SK-N-SH (cell line): ENCODE measurements around the gene TMEM182. TPM values are rescaled to one million over a fixed set of nuclear protein-coding genes. Genes with fewer than 3 reads are reported as not detected.

Source experiments
- CTCF ChIA-PET: fragments of 300-600, 350-600 bp; formaldehyde crosslinking; extraction: SDS; loops from one replicate; lab custom pipeline; 2021; lab: Yijun Ruan, JAX
- POLR2A ChIA-PET: fragments of 350-600 bp; sonication (Branson Sonifier 250); formaldehyde crosslinking; extraction: SDS; loops from one replicate; lab custom pipeline; 2020; ENCODE audit warnings: antibody characterized with exemption, inconsistent platforms; lab: Yijun Ruan, JAX
- DNase-seq: peaks from one replicate; pipeline ENCODE4 v3.0.0; 2012
- H2AFZ ChIP-seq: fragments of 200-600 bp; sonication (generic); 2 replicates; pipeline ENCODE4 v1.8.1; 2016; ENCODE audit warnings: antibody characterized with exemption, mild to moderate bottlenecking, low read depth
- H3F3A ChIP-seq: fragments of 200-600 bp; sonication (generic); replicated peaks from 2 replicates; pipeline ENCODE3; 2016; ENCODE audit warnings: antibody characterized with exemption, mild to moderate bottlenecking; ENCODE audit not compliant: insufficient read depth
- H3K27ac ChIP-seq, 2 experiments: fragments of 200-500 bp in 1 of 2; fragments of 200-600 bp in 1 of 2; sonication (Bioruptor generic) in 1 of 2; sonication (generic), shearing (Covaris generic) in 1 of 2; 2 replicates each; pipeline versions ENCODE4 v1.5.1 to v1.6.1; 2014 to 2016; ENCODE audit warnings: low read depth in 2 of 2, inconsistent platforms in 1 of 2, low read length in 1 of 2, mild to moderate bottlenecking in 1 of 2, mixed read lengths in 1 of 2
- H3K27me3 ChIP-seq: fragments of 200-600 bp; sonication (generic), shearing (Covaris generic); 2 replicates; pipeline ENCODE4 v1.6.1; 2016; ENCODE audit warnings: mixed run types; ENCODE audit not compliant: insufficient read depth
- H3K36me3 ChIP-seq, 2 experiments: fragments of 200-500 bp in 1 of 2; fragments of 200-600 bp in 1 of 2; sonication (Bioruptor generic) in 1 of 2; sonication (generic) in 1 of 2; replicated peaks in 1 of 2; 2 replicates each; pipeline versions ENCODE3 to v1.5.1; 2014 to 2016; ENCODE audit warnings: low read length in 1 of 2, mild to moderate bottlenecking in 1 of 2; ENCODE audit not compliant: insufficient read depth in 2 of 2, control insufficient read depth in 1 of 2
- H3K4me1 ChIP-seq, 2 experiments: fragments of 200-500 bp in 1 of 2; fragments of 200-600 bp in 1 of 2; sonication (Bioruptor generic) in 1 of 2; sonication (generic), shearing (Covaris generic) in 1 of 2; 2 replicates each; pipeline versions ENCODE4 v1.5.1 to v1.6.1; 2014 to 2016; ENCODE audit warnings: low read depth in 1 of 2, low read length in 1 of 2, mixed run types in 1 of 2; ENCODE audit not compliant: insufficient read depth in 2 of 2, control insufficient read depth in 1 of 2
- H3K4me2 ChIP-seq: fragments of 200-600 bp; sonication (generic), shearing (Covaris generic); 2 replicates; pipeline ENCODE4 v1.6.1; 2017; ENCODE audit warnings: mixed run types
- H3K4me3 ChIP-seq, 2 experiments: fragments of 200-500 bp in 1 of 2; fragments of 200-600 bp in 1 of 2; sonication (Bioruptor generic) in 1 of 2; sonication (generic), shearing (Covaris generic) in 1 of 2; 2 replicates each; pipeline versions ENCODE4 v1.5.1 to v1.8.1; 2014 to 2016; ENCODE audit warnings: low read depth in 2 of 2, inconsistent platforms in 1 of 2, low read length in 1 of 2, mild to moderate bottlenecking in 1 of 2, mixed read lengths in 1 of 2, moderate library complexity in 1 of 2
- H3K79me2 ChIP-seq: fragments of 200-600 bp; sonication (generic); 2 replicates; pipeline ENCODE4 v1.8.1; 2017; ENCODE audit warnings: mild to moderate bottlenecking; ENCODE audit not compliant: insufficient read depth
- H3K9ac ChIP-seq: fragments of 200-600 bp; sonication (generic); 2 replicates; pipeline ENCODE4 v1.6.1; 2017; ENCODE audit warnings: mixed run types
- H3K9me2 ChIP-seq: fragments of 200-600 bp; sonication (generic); 2 replicates; pipeline ENCODE4 v1.6.1; 2017; ENCODE audit warnings: mixed run types
- H3K9me3 ChIP-seq: fragments of 200-600 bp; sonication (generic); 2 replicates; pipeline ENCODE4 v1.6.1; 2017; ENCODE audit warnings: mixed run types, mild to moderate bottlenecking, moderate library complexity
- H4K20me1 ChIP-seq: fragments of 200-600 bp; sonication (generic); 2 replicates; pipeline ENCODE4 v1.6.1; 2017; ENCODE audit warnings: mild to moderate bottlenecking, mixed run types; ENCODE audit not compliant: insufficient read depth
- EP300 ChIP-seq, 2 experiments: IDR thresholded peaks; 2 replicates each; pipeline versions ENCODE4 v1.4.0 to v1.6.1; 2012; ENCODE audit warnings: borderline replicate concordance in 1 of 2, low read depth in 1 of 2, low read length in 1 of 2
- FOSL2 ChIP-seq: IDR thresholded peaks from 2 replicates; pipeline ENCODE4 v1.4.0; 2012; ENCODE audit warnings: low read depth, mild to moderate bottlenecking, moderate library complexity, borderline replicate concordance
- FOXJ3 ChIP-seq: sonication (generic); formaldehyde crosslinking; IDR thresholded peaks from 2 replicates; pipeline ENCODE4 v1.5.1; 2020; ENCODE audit warnings: mild to moderate bottlenecking, missing genetic modification reagents
- FOXM1 ChIP-seq: IDR thresholded peaks from 2 replicates; pipeline ENCODE4 v1.4.0; 2012; ENCODE audit warnings: low read depth, mild to moderate bottlenecking
- GATA2 ChIP-seq: sonication (generic); formaldehyde crosslinking; IDR thresholded peaks from 2 replicates; pipeline ENCODE4 v1.5.0; 2020; ENCODE audit warnings: mild to moderate bottlenecking, missing genetic modification reagents
- JUND ChIP-seq: IDR thresholded peaks from 2 replicates; pipeline ENCODE4 v1.4.0; 2012
- MXI1 ChIP-seq: IDR thresholded peaks from 2 replicates; pipeline ENCODE4 v1.6.1; 2012; ENCODE audit warnings: mild to moderate bottlenecking, low read depth, low read length, improper control_type of control experiment
- NFIC ChIP-seq: IDR thresholded peaks from 2 replicates; pipeline ENCODE4 v1.4.0; 2012; ENCODE audit warnings: borderline replicate concordance
- POLR2AphosphoS5 ChIP-seq: IDR thresholded peaks from 2 replicates; pipeline ENCODE4 v1.6.1; 2012; ENCODE audit warnings: low read depth, low read length
- RFX5 ChIP-seq: IDR thresholded peaks from 2 replicates; pipeline ENCODE4 v1.6.1; 2012; ENCODE audit warnings: mild to moderate bottlenecking, improper control_type of control experiment, low read length
- SIN3A ChIP-seq: IDR thresholded peaks from 2 replicates; pipeline ENCODE4 v1.6.1; 2012; ENCODE audit warnings: low read depth, mild to moderate bottlenecking, low read length, moderate library complexity, borderline replicate concordance
- SMC3 ChIP-seq: IDR thresholded peaks from 2 replicates; pipeline ENCODE4 v1.6.1; 2012; ENCODE audit warnings: low read depth, low read length, improper control_type of control experiment
- TCF12 ChIP-seq: IDR thresholded peaks from 2 replicates; pipeline ENCODE4 v1.4.0; 2012
- TEAD4 ChIP-seq: IDR thresholded peaks from 2 replicates; pipeline ENCODE4 v1.4.0; 2012; ENCODE audit warnings: mild to moderate bottlenecking, borderline replicate concordance; ENCODE audit not compliant: insufficient read depth
- WGBS: methylation state at CpG from one replicate; pipeline ENCODE4 v1.1.6; 2017; ENCODE audit warnings: low lambda C conversion rate; 5-methylcytosine and 5-hydroxymethylcytosine counted together
- polyA plus RNA-seq, 3 experiments: library from polyadenylated mRNA; depleted of rRNA; stranded (reverse); fragments of >200 nt; gene quantifications; 2 replicates each; pipeline ENCODE4 v1.2.3, GENCODE V29; 2012
- TF ChIP-seq, protein P1 (sequence below): IDR thresholded peaks from 2 replicates; pipeline ENCODE4 v1.4.0; 2012; ENCODE audit warnings: low read depth, borderline replicate concordance
- TF ChIP-seq, protein P2 (sequence below): IDR thresholded peaks from 2 replicates; pipeline ENCODE4 v1.6.1; 2012; ENCODE audit warnings: mild to moderate bottlenecking, low read depth, low read length, moderate library complexity
- TF ChIP-seq, protein P3 (sequence below): IDR thresholded peaks from 2 replicates; pipeline ENCODE4 v1.4.0; 2012; ENCODE audit warnings: low read depth, borderline replicate concordance

TMEM182 gene
- polyA plus RNA-seq, 1 of the 3 experiments (the other 2 are of a cell fraction): 1.7 TPM

DNA sequence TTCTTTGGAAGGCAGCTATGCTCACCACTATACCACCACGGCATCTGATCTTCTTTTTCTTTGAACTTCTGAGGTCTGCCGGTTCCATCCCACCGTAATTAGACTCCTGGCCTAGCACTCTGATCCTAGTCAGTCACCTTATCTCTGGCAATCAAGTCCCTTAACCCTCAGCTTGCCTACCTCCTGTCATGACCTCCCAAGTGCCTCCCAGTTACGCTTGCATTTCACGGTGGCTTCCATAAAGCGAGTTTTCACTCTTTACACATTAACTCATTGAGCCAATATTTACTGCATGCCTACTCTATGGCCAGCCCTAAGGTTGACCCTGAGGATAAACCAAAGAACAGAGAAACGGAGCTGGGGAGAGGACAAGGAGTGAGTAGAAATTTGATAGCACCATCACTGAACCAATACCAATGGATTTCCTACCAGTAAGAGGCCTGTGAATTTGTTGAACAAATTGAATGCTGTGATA is 37.8 kb upstream of the TMEM182 start:
- Histone ChIP-seq H3K27me3 (no peaks in the 10 kb centered on the region), H3F3A (no peaks in the 10 kb centered on the region), H3K79me2 (no peaks in the 10 kb centered on the region; the same call in 1 of the 2 replicates), H3K4me3 (no peak overlapping the region), H4K20me1 (no peaks in the 10 kb centered on the region), H3K9me2 (no peaks in the 10 kb centered on the region), H3K9ac (no peak overlapping the region), H3K9me3 (no peaks in the 10 kb centered on the region), H3K4me1 (no peaks in the 10 kb centered on the region), H3K36me3 (peaks cover 9 to 40% of the 10 kb centered on the region in 2 experiments), H3K27ac (no peak overlapping the region), H3K4me2 (no peak overlapping the region), H2AFZ (no peak overlapping the region)
- CTCF ChIA-PET: no interaction called here
- POLR2A ChIA-PET: no interaction called here
- WGBS: 89% methylated on average over 7 of the region's 7 CpGs
- TF ChIP-seq SMC3: no peak
- TF ChIP-seq NFIC: no peak
- TF ChIP-seq EP300 (IDR thresholded peaks at IDR 0.05; ENCODE audit: borderline replicate concordance in 1 of 2, low read depth in 1 of 2, low read length in 1 of 2): no peak
- no peak for TF ChIP-seq GATA2 (CRISPR knock-in tag)
- no peak for TF ChIP-seq FOXM1
- no peak for TF ChIP-seq MXI1
- no peak for TF ChIP-seq JUND
- TF ChIP-seq TEAD4: no peak
- TF ChIP-seq FOSL2: no peak
- TF ChIP-seq, protein P1, sequence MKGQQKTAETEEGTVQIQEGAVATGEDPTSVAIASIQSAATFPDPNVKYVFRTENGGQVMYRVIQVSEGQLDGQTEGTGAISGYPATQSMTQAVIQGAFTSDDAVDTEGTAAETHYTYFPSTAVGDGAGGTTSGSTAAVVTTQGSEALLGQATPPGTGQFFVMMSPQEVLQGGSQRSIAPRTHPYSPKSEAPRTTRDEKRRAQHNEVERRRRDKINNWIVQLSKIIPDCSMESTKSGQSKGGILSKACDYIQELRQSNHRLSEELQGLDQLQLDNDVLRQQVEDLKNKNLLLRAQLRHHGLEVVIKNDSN: no peak
- TF ChIP-seq, protein P2, sequence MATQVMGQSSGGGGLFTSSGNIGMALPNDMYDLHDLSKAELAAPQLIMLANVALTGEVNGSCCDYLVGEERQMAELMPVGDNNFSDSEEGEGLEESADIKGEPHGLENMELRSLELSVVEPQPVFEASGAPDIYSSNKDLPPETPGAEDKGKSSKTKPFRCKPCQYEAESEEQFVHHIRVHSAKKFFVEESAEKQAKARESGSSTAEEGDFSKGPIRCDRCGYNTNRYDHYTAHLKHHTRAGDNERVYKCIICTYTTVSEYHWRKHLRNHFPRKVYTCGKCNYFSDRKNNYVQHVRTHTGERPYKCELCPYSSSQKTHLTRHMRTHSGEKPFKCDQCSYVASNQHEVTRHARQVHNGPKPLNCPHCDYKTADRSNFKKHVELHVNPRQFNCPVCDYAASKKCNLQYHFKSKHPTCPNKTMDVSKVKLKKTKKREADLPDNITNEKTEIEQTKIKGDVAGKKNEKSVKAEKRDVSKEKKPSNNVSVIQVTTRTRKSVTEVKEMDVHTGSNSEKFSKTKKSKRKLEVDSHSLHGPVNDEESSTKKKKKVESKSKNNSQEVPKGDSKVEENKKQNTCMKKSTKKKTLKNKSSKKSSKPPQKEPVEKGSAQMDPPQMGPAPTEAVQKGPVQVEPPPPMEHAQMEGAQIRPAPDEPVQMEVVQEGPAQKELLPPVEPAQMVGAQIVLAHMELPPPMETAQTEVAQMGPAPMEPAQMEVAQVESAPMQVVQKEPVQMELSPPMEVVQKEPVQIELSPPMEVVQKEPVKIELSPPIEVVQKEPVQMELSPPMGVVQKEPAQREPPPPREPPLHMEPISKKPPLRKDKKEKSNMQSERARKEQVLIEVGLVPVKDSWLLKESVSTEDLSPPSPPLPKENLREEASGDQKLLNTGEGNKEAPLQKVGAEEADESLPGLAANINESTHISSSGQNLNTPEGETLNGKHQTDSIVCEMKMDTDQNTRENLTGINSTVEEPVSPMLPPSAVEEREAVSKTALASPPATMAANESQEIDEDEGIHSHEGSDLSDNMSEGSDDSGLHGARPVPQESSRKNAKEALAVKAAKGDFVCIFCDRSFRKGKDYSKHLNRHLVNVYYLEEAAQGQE: no peak
- TF ChIP-seq FOXJ3 (CRISPR knock-in tag): no peak
- TF ChIP-seq TCF12: no peak
- DNase-seq: no peak

DNA sequence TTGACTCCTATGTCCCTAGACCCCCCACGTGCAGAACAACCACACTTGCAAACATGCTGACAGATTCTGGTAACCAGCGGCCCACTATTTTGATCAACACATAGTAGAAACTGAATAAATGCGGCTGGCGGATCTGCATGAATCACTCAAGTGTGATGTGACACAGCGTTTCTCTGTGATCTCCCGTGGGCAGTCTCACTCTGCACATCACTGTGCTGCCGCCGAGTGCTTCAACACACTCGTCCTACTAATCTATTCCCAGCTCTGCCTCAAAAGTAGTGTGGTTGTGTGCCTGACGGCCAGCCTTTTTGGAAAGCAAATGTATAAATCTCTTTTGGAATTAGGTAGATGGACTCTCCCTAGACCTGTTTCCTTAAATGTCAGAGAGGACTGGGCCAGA is 37.3 kb upstream of the TMEM182 start:
- Histone ChIP-seq H3K4me1 (no peaks in the 10 kb centered on the region), H3K9ac (no peak overlapping the region), H3F3A (no peaks in the 10 kb centered on the region), H4K20me1 (no peaks in the 10 kb centered on the region), H2AFZ (no peak overlapping the region), H3K27me3 (no peaks in the 10 kb centered on the region), H3K4me3 (no peak overlapping the region), H3K36me3 (peaks cover 9 to 44% of the 10 kb centered on the region in 2 experiments), H3K9me3 (no peaks in the 10 kb centered on the region), H3K9me2 (no peaks in the 10 kb centered on the region), H3K79me2 (no peaks in the 10 kb centered on the region; the same call in 1 of the 2 replicates), H3K4me2 (no peak overlapping the region), H3K27ac (no peak overlapping the region)
- no peak for DNase-seq
- ChIA-PET CTCF (interaction anchor here (0.9 kb wide), 1 partner anchor 53 kb away, joined by 3 read pairs; no protein-coding TSS in a partner anchor), POLR2A (no interaction called here)
- WGBS: 97% methylated on average over 10 of the region's 10 CpGs
- TF ChIP-seq RFX5: no peak
- TF ChIP-seq, protein P3, sequence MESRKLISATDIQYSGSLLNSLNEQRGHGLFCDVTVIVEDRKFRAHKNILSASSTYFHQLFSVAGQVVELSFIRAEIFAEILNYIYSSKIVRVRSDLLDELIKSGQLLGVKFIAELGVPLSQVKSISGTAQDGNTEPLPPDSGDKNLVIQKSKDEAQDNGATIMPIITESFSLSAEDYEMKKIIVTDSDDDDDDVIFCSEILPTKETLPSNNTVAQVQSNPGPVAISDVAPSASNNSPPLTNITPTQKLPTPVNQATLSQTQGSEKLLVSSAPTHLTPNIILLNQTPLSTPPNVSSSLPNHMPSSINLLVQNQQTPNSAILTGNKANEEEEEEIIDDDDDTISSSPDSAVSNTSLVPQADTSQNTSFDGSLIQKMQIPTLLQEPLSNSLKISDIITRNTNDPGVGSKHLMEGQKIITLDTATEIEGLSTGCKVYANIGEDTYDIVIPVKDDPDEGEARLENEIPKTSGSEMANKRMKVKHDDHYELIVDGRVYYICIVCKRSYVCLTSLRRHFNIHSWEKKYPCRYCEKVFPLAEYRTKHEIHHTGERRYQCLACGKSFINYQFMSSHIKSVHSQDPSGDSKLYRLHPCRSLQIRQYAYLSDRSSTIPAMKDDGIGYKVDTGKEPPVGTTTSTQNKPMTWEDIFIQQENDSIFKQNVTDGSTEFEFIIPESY: no peak
- TF ChIP-seq SMC3: no peak
- no peak for TF ChIP-seq SIN3A
- TF ChIP-seq POLR2AphosphoS5: no peak
- no peak for TF ChIP-seq TEAD4
- no peak for TF ChIP-seq FOXM1
- TF ChIP-seq, protein P1: no peak
